DOHH2 (cell line): Measurements from ENCODE around the gene PHLPP1.

Source experiments
- EZH2phosphoT487 ChIP-seq: fragments of 200-600 bp; sonication (generic); IDR thresholded peaks from 2 replicates; pipeline ENCODE4 v1.6.1; 2017; ENCODE audit warnings: borderline replicate concordance, mild to moderate bottlenecking, antibody characterized with exemption, low read length, moderate library complexity, mixed read lengths
- TF ChIP-seq, protein P1 (sequence below): fragments of 200-600 bp; sonication (generic); IDR thresholded peaks from one replicate; pipeline ENCODE4 v1.5.1; 2014; ENCODE audit warnings: antibody characterized with exemption, mild to moderate bottlenecking, low read depth, low read length; ENCODE audit not compliant: poor library complexity, severe bottlenecking

DNA sequence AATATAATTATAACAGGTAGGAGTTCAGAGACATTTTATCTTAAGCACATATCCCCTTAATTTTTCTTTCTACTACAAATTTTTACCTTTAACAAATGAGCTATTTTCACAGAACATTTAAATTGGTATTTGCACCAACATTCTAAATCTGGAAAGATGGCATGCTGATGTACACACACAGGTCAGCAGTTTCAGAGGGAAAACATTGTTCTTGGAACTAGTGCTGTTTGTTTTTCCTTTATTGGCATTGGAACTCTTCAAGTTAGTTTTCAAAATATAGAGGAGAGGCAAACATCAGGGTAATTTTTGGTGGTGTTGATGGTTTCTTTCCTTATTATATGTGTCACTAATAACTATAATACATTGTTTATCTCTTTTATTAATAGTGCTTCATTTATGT lies 155.3 kb downstream of the PHLPP1 start:
- TF ChIP-seq, protein P1, sequence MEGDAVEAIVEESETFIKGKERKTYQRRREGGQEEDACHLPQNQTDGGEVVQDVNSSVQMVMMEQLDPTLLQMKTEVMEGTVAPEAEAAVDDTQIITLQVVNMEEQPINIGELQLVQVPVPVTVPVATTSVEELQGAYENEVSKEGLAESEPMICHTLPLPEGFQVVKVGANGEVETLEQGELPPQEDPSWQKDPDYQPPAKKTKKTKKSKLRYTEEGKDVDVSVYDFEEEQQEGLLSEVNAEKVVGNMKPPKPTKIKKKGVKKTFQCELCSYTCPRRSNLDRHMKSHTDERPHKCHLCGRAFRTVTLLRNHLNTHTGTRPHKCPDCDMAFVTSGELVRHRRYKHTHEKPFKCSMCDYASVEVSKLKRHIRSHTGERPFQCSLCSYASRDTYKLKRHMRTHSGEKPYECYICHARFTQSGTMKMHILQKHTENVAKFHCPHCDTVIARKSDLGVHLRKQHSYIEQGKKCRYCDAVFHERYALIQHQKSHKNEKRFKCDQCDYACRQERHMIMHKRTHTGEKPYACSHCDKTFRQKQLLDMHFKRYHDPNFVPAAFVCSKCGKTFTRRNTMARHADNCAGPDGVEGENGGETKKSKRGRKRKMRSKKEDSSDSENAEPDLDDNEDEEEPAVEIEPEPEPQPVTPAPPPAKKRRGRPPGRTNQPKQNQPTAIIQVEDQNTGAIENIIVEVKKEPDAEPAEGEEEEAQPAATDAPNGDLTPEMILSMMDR, result no peak
- TF ChIP-seq EZH2phosphoT487, result no peak
